ENCODE measurements around the gene USP3.

USP3 gene

DNA sequence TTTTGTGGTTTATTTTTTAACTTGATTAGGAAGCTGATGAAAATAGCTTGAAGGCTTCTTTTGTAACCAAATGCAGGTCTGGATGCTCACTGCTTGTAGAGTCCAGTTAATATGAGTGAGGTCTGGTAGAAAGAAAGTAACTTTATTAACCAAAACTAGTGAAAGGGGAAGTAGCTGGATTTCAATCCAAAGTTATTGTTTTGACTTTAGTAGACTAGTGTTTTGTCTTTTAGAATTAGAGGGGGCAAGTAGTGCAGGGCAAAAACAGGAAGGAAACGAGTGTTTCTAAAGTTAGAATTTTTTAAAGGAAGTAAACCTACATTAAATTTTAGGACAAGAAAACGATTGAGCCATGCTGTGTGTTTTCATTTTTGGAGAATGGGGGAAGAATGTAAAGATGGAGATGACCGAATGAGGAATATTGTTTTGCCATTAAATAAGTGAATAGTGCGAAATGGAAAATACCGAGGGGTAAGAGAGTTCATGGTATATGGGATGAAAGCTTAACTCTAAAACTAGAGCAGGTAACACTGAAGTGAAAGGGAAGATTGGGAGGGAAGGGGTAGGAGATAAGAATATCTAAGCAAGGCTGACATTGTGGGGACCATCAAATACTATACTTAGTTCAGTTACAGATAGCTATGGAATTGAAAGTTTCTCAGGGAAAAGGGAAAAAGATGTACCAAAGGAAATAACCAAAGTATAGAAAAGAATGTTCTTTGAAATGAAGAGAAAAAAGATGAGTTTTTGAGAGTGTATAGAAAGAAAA, 40.0 kb downstream of the USP3 start:
- no peak for DNase-seq (ENCODE audit: low spot score)

- no peak for DNase-seq (ENCODE audit: low spot score)
Measured at GRCh38 chr15:63545520-63545919, 41.1 kb downstream of the USP3 start.

DNA sequence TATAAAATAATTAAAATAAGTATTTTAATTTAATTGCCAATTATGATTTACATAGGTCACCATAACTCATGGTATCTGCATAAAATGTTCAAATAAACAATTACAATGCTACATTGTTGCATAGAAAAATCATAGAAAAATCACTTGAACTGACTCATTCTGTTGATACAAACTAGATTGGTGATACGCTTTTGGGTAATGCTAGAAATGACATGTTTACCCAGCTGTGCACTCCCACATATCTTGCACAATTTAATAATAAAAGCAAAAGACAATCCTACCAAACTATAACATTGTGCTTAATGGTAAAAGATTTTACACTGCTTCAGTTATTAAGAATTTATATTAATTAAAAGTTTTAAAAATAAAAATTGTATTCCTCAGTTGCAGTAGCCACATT, 47.0 kb downstream of the USP3 start:
- no peak for DNase-seq (ENCODE audit: low spot score)

- no peak for DNase-seq (ENCODE audit: low spot score)
Measured at GRCh38 chr15:63553388-63553791, 49.0 kb downstream of the USP3 start.

GRCh38 chr15:63554337-63554927, 50.0 kb downstream of the USP3 start:
- DNase-seq (ENCODE audit: low spot score), result no peak

- no peak for DNase-seq (ENCODE audit: low spot score)
Measured at GRCh38 chr15:63555507-63555906, 51.1 kb downstream of the USP3 start.

GRCh38 chr15:63556246-63556645, 51.9 kb downstream of the USP3 start:
- DNase-seq (ENCODE audit: low spot score), result no peak

DNA sequence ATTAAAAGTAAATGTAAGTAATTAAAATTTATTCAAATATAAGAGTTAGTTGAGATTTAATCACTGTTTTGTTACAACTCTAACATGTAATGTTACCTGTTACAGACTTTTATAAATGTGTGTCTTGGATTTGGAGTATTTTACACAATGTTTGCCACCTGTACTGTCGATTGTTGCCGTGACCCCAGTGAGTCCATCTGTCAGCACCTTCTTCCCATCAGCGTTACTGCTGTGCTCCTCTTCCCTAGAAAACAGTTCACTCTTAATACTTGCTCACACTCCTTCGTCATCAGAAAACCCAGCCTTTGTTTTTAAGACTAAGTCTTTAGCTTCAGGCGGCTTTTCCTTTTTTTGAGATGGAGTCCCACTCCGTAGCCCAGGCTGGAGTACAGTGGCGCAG, 52.3 kb downstream of the USP3 start:
- DNase-seq (ENCODE audit: low spot score), result no peak

DNA sequence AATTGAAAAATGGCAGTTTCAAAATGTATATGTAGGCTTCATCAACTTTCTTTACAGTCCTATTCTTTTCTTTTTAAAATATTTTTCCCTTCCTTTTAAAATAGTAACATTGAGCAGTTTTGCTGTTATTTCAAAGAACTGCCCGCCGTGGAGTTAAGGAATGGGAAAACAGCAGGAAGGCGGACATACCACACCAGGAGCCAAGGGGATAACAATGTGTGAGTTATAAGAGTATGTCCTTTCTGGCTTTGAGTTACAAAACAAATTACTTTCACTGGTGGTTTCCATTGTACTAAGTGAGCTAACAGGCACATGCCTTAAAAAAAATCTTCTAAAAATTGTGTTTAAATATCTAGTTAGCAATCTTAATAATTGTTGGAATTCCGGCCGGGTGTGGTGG, 55.4 kb downstream of the USP3 start:
- no peak for DNase-seq (ENCODE audit: low spot score)

GRCh38 chr15:63560741-63561448, 56.5 kb downstream of the USP3 start:
- DNase-seq (ENCODE audit: low spot score), result no peak

- DNase-seq (ENCODE audit: low spot score), result no peak
Measured at GRCh38 chr15:63564093-63564492, 59.7 kb downstream of the USP3 start.

DNA sequence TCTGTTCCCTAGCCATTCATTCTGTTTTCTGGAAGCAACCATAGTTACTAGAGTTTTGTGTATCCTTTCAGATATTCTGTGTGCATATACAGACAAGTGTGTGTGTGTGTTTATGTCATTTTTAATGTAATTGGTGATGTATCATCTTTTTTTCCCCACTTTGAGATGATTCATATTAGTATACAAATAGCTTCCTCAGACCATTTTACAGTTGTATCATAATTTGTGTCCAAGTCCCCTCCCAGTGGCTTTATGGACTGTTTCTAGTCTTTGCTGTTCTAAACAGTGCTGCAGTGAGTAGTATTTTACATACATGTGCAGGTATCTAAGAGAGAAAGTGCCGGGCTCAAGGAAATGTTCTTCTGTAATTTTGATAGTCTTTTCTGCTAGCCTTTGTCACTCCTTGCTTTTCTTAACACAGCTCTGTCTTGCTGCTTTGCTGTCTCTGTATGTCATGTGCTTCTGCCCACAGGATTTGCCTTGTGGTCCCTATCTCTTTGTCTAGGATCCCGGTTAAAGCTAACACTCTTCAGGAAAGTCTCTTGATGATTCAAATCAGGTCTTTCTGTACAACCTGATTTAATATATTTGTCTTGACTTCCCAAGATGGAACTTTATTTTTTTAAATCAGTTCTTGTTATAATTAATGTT, 61.3 kb downstream of the USP3 start:
- DNase-seq (ENCODE audit: low spot score), result peak; percentile 19

DNA sequence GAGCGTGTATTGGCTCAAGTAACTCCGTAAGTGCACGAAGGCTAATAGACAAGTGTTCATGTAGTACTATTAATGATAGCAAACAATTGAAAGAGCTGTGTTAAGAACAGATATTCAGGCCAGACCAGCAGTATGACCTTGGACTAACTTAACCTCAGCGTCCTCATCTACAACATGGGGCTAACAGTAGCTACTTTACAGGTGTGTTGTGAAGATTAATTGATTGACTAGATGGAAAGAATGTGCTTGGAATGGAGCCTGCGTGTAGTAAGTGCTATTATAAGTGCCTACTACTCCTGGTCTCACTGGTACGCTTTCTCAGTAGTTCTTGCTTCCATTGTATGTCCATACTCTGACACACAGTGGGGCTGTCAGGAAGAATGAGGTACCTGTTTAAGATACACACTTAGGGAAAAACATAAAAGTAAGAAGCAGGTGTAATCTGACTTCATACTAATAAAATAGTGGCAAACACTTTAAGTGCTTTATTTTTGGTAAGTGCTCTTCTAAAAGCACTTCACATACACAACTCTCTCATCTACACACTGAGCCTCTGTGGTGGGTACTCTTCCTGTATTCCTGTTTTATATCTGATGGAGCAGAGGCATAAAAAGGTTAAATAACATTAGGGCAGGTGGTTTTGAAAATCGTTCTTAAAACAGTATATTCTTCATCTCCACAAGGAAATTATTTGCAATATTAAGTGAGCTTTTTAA, 68.5 kb downstream of the USP3 start:
- no peak for DNase-seq (ENCODE audit: low spot score)

- peak; percentile 16 for DNase-seq (ENCODE audit: low spot score)
Measured at GRCh38 chr15:63573533-63573932, 69.1 kb downstream of the USP3 start.

DNA sequence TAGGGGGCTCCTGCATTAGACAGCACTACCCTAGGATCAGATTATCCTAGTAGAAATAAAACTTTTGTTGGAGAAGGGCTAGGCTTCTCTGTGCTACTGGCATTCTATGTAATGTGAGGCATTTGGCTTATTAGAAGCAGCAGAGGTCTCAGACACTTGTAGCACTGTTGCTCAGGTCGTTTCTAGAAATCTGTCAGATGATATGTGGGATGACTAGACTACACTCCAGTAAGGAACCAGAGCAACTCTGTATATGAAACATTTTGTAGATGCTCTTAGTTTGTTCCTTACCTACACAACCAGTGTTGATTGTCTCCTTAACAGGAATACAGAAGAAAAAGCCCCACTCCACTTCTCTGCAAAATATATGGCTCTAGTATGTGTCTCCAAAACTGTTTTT, 70.9 kb downstream of the USP3 start:
- DNase-seq (ENCODE audit: low spot score), result no peak

- DNase-seq (ENCODE audit: low spot score), result no peak
Measured at GRCh38 chr15:63576441-63576840, 72.0 kb downstream of the USP3 start.

- DNase-seq (ENCODE audit: low spot score), result no peak
Measured at GRCh38 chr15:63582179-63582578, 77.8 kb downstream of the USP3 start.

- DNase-seq (ENCODE audit: low spot score), result peak; percentile 89
Measured at GRCh38 chr15:63582718-63583426, 78.5 kb downstream of the USP3 start.

- DNase-seq (ENCODE audit: low spot score), result no peak
Measured at GRCh38 chr15:63586790-63587189, 82.4 kb downstream of the USP3 start.

- no peak for DNase-seq (ENCODE audit: low spot score)
Measured at GRCh38 chr15:63587527-63587926, 83.1 kb downstream of the USP3 start.

DNA sequence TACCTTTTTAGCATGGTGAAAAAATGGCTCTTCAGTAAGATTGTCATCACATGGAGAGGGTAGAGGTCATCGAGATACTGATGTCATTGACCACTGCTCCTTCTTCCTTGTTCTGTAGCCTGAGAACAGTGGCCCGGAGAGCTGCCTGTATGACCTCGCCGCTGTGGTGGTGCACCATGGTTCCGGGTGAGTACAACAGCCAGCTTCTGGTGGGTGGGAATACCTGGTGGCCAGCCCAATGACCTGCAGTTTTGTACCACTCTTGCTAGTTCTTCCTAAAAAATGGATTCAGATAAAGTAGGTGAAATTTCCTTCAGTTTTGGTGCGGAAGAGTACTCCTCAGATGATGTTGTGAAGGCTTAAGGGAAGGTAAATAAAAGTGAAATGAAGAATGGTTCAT, 84.4 kb downstream of the USP3 start:
- DNase-seq (ENCODE audit: low spot score), result no peak
